ENCODE results near the gene TTC34. TPM values are rescaled to one million over a fixed set of nuclear protein-coding genes. Genes with fewer than 3 reads are reported as not detected.

Gene TTC34
- total and polyA plus RNA-seq, 9 of the 15 experiments (the other 6 are each of a cell fraction or from before 2014, with no cell fraction given) = 0.03 to 0.38 (median 0.05) TPM; not detected in 2

DNA sequence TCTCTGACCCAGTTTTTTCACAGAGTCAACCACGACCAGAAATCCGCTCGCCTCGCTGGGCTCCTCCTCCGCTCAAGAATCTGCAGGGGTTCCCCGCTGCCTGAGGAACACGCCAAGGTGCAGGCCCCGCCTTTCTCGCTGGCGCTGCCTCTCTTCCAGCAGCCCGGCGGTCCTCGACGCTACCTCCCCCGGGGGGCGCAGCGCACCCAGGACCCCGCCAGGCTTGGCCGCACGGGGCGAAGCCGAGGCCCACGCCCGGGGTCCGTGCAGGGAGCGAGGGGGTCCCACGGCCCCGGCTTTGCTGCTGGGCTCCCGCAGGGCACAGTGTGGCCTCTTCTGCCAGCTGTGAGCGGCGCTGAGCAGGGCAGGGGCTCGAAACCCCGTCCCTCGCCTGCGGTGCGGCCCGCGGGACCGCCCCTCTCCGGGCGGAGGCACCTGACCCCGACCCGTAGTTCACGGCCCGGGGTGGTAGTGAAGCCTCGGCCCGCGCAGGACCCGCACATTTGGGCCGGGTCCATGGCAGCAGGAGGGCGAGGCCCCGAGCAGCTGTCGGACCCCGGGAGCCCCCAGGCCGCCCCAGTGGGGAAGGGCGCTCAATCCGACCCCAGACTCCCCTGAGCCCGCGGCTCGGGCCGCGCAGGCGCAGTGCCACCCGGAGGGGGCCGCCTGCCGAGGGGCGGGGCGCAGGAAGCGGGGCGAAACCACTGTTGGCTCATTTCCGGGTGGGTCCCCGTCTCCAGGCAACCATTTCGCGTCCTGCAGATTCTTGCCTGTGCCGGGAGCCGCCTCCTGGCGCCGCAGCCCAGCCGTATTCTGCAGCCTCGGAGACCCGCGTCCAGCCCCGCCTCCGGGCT is 158.7 kb downstream of the TTC34 start (continued):
- TF ChIP-seq MGA (IDR thresholded peaks at IDR 0.05) (peak; percentile 79), CREB3L1 (IDR thresholded peaks at IDR 0.05; ENCODE audit: borderline replicate concordance, low read depth) (peak; percentile 87), BHLHE40 (IDR thresholded peaks at IDR 0.05; ENCODE audit: low read length) (peak; percentile 64), HMGN3 (IDR thresholded peaks at IDR 0.05; ENCODE audit: borderline replicate concordance, extremely low read depth, insufficient read length, low read depth, low read length) (peak; percentile 15), BCOR (IDR thresholded peaks at IDR 0.05) (0 out of 2 replicates have a peak, but pooled peaks have one; percentile 14), JUNB (CRISPR knock-in tag; conservative IDR thresholded peaks at IDR 0.05) (0 out of 2 replicates have a peak, but pooled peaks have one; percentile 26), PHF20 (IDR thresholded peaks at IDR 0.05; ENCODE audit: partially characterized antibody) (peak; percentile 33), ZFX (CRISPR knock-in tag; IDR thresholded peaks at IDR 0.05) (peak; percentile 95), ZNF76 (CRISPR knock-in tag; IDR thresholded peaks at IDR 0.05; ENCODE audit: borderline replicate concordance) (peak; percentile 68; the same call in 1 of the 2 replicates), ZNF766 (CRISPR knock-in tag; conservative IDR thresholded peaks at IDR 0.05) (no peak)
- TF ChIP-seq, protein P1, sequence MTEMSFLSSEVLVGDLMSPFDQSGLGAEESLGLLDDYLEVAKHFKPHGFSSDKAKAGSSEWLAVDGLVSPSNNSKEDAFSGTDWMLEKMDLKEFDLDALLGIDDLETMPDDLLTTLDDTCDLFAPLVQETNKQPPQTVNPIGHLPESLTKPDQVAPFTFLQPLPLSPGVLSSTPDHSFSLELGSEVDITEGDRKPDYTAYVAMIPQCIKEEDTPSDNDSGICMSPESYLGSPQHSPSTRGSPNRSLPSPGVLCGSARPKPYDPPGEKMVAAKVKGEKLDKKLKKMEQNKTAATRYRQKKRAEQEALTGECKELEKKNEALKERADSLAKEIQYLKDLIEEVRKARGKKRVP (CRISPR knock-in tag; IDR thresholded peaks at IDR 0.05) = peak; percentile 47; the same call in 1 of the 2 replicates
